ENCODE data around the gene TTC39C.
"Not testable (repeated sequence)": the region's sequence is repeated elsewhere in the genome, so short reads cannot be mapped to it uniquely, and the experiment has no call there.

TTC39C gene

GRCh38 chr18:24018299-24018886 lies 3.8 kb downstream of the TTC39C start:
- no peak for DNase-seq

GRCh38 chr18:24019641-24020331 lies 5.2 kb downstream of the TTC39C start:
- DNase-seq, result no peak

- no peak for DNase-seq
These were observed 7.0 kb downstream of the TTC39C start for GRCh38 chr18:24021505-24021904.

- no peak for DNase-seq
These were observed 7.6 kb downstream of the TTC39C start for GRCh38 chr18:24022161-24022560.

GRCh38 chr18:24023185-24023814 lies 8.7 kb downstream of the TTC39C start:
- no peak for DNase-seq

- no peak for DNase-seq
These were observed 9.9 kb downstream of the TTC39C start for GRCh38 chr18:24024425-24024824.

GRCh38 chr18:24026457-24026856 lies 11.9 kb downstream of the TTC39C start:
- DNase-seq, result no peak

- DNase-seq, result no peak
These were observed 12.7 kb downstream of the TTC39C start for GRCh38 chr18:24027156-24027827.

GRCh38 chr18:24028946-24029345 lies 14.4 kb downstream of the TTC39C start:
- not testable (repeated sequence) for DNase-seq

GRCh38 chr18:24031318-24031717 lies 16.8 kb downstream of the TTC39C start:
- peak; percentile 42 for DNase-seq

- DNase-seq, result no peak
These were observed 17.4 kb downstream of the TTC39C start for GRCh38 chr18:24031916-24032315.

GRCh38 chr18:24033641-24034412 lies 19.3 kb downstream of the TTC39C start:
- no peak for DNase-seq

- no peak for DNase-seq
These were observed 20.8 kb downstream of the TTC39C start for GRCh38 chr18:24035316-24035715.

GRCh38 chr18:24039671-24040070 lies 25.1 kb downstream of the TTC39C start:
- no peak for DNase-seq

- DNase-seq, result no peak
These were observed 27.1 kb downstream of the TTC39C start for GRCh38 chr18:24041691-24042090.

- no peak for DNase-seq
These were observed 28.8 kb downstream of the TTC39C start for GRCh38 chr18:24043403-24043802.

GRCh38 chr18:24048261-24048660 lies 33.7 kb downstream of the TTC39C start:
- DNase-seq, result no peak

GRCh38 chr18:24049142-24049541 lies 34.6 kb downstream of the TTC39C start:
- DNase-seq, result no peak

GRCh38 chr18:24051031-24051947 lies 36.7 kb downstream of the TTC39C start:
- no peak for DNase-seq

- no peak for DNase-seq
These were observed 37.5 kb downstream of the TTC39C start for GRCh38 chr18:24052053-24052452.

GRCh38 chr18:24053211-24053610 lies 38.7 kb downstream of the TTC39C start:
- no peak for DNase-seq

GRCh38 chr18:24054130-24054529 lies 39.6 kb downstream of the TTC39C start:
- no peak for DNase-seq
